ENCODE data around the gene UGT1A4.

The UGT1A4 gene

DNA sequence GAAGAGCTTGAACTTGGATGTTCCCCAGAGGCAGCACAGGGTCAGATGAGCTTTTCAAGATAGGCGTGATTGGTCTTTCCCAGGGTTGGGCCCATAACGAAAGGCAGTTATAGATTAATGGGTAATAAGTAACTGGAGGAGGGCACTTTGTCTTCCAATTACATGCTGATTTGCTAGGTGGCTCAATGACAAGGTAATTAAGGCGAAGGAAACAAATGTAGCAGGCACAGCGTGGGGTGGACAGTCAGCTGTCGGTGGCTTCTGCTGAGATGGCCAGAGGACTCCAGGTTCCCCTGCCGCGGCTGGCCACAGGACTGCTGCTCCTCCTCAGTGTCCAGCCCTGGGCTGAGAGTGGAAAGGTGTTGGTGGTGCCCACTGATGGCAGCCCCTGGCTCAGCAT, at the start of gene UGT1A4:
UGT1A4 (plus strand) TSS at position 185 of the 400 bp plus-strand sequence; CDS start at position 270, 85 bp downstream.
- in situ Hi-C loops (cut with MboI; ENCODE audit: low sequenced_read_pairs), result no loop called here

DNA sequence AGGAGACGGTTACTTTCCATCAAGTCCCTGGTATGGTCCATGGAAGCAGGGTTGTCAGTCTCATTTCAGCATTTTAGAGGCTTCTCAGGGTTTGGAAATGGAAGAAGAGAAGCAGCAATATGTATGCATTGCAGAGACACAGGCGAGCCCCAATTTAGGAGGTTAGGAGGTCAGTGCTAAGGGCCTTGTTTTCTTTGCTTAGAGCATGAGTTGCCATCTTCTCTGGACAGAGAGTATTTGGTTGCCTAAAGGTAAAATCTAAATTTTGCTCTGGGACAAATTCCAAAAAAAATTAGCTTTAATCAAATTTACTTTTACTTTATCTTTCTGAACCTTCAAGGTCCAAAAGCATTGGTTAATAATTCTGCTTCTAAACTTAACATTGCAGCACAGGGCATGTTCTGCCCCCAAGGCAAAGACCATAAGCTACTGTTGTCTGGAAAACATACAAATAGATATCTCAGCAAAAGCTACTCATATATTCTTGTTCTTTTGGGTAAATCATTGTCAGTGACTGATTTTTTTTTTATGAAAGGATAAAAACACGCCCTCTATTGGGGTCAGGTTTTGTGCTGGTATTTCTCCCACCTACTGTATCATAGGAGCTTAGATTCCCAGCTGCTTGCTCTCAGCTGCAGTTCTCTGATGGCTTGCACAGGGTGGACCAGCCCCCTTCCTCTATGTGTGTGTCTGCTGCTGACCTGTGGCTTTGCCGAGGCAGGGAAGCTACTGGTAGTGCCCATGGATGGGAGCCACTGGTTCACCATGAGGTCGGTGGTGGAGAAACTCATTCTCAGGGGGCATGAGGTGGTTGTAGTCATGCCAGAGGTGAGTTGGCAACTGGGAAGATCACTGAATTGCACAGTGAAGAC, 47.0 kb upstream of the UGT1A4 start, which contains the start of gene UGT1A9:
UGT1A9 (plus strand) TSS at position 609 of the 872 bp plus-strand sequence; CDS start at position 646, 37 bp downstream.
- in situ Hi-C loops (cut with MboI; ENCODE audit: low sequenced_read_pairs), result no loop called here

DNA sequence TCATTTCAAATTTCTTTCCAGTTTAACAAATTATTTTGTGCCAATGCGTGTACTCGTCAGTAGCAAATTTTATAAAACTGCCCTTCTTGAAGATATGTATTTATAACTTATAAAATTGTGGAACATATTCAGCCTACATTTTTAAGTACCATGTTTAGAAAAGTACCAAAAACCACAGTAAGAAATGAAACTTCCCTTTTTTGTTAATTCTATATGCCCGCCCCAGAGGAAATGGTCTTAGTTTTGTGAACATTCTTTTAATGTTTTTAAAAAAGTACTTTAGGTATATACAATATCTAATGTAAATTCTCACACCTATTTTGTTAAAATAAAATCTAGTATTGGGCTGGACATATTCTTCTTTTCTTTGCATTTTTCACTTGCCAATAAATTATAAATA, 45.6 kb upstream of the UGT1A4 start:
- in situ Hi-C loops (cut with MboI; ENCODE audit: low sequenced_read_pairs), result no loop called here

DNA sequence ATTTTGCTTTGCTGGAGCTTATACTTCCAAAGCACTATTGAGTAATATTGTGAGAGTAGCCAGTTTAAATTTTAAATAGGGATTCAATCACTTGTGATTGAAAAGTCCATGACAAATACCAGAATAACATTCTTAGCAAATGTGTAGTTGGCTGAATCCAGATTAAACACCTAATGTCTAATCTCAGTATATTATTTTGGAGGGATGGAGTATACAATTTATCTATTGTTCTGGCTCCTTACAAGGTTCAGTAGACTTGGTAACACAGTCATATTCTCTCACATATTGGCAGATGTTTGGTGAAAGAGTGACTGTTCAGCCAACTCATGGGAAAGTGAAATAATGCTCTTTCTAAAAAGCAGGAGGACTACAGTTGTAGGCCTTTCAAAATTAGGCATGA, 44.6 kb upstream of the UGT1A4 start:
- in situ Hi-C loops (cut with MboI; ENCODE audit: low sequenced_read_pairs), result no loop called here

DNA sequence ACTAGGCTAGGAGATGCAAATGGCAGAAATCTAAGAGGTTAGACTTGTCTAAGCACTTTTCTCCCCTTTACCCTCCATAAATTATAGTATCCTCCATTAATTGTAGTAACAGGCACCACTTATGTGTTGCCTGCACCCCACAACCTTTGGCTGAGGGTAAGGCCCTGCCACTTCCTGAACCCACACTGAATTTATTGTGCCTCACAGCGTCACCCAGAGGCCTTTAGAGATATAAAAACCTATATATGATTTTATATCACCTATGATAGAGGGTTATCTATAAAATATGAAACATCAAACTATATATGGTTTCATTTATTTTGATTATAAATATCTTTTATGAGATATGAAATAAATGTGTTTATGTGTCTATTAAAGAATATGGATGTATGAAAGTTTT, 44.2 kb upstream of the UGT1A4 start:
- in situ Hi-C loops (cut with MboI; ENCODE audit: low sequenced_read_pairs), result no loop called here

DNA sequence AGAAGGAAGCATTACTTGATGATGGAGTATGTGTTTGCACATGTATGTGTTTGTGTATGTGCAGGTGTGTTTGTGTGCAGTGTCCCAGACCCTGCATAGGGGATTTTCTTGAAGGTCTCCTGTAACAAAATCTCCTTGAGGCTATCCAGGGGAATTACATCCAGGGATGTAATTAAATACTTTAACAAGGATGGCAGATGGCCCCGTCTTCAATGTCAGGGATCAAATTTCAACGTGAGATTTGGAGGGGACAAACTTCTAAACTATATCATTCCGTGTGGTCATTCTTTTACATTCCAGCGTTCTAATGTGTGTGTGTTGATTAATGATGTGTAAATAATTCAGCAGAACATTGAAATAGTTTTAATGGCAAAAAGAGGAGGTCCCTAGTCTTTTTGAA, 43.5 kb upstream of the UGT1A4 start:
- in situ Hi-C loops (cut with MboI; ENCODE audit: low sequenced_read_pairs), result no loop called here

DNA sequence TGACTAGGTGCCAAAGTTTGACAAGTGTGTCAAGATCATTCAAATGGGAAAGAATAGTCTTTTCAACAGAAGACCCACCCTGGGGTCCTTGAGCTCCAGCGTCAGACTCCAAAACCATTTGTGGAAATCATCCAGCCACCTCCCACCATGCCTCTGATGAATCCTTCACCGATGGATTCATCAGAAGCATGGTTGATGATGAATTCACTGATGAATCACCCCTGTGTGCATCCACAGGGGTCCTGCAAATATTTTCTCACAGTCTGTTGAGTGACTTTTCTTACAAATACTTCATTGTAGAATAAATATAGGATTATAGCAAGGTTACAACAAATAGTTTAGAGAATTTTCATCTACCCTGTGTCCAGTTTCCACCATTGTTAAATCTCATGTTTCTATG, 42.5 kb upstream of the UGT1A4 start:
- in situ Hi-C loops (cut with MboI; ENCODE audit: low sequenced_read_pairs), result no loop called here

DNA sequence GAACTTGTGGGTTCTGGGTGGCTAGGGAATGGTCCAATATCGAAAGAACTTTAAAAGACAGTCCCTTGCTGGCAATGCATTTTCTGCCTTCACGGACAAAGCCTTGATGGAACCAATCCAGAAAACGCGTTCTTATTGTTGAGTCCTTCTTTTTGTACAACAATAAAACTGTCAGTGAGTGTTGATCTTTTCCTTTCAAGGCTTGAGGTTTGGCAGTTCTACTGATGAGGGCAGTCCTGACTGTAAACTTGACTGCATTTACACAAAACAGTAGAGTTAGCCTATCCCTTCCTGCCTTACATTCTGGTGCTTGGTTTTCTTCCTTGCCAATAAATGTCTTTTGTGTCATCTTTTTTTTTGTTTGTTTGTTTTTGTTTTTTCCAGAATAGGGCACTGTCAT, 39.3 kb upstream of the UGT1A4 start:
- in situ Hi-C loops (cut with MboI; ENCODE audit: low sequenced_read_pairs), result no loop called here

DNA sequence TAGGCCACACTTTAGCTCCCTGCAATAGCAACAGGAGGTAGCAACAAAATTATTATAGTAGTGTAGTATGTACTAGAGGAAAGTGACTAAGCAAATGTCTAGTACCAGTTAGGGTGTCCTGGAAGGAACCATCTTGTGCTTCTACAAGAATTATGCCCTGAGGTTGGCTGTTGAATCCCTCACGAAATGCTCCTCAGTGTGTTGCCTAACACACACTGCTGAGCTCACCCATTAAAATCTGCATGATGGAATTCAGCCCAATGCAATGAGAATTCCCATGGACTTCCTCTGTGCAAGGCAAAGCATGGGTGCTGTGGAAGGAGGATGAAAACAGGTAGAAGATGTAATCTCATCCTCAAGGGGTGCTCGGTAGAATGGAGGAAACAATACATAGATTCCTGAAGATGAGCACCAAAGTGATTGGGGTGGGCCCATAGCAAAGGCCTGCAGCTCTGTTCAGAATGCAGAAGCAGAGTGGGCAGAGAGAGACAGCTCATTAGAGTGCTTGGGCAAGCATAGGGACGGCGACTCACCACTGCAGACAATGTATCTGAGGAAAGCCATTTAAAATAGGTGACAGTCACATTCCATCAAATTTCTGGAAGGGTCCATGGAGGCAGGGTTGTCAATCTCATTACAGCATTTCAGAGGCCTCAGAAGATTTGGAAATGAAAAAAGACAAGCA, 38.0 kb upstream of the UGT1A4 start:
- in situ Hi-C loops (cut with MboI; ENCODE audit: low sequenced_read_pairs), result no loop called here

DNA sequence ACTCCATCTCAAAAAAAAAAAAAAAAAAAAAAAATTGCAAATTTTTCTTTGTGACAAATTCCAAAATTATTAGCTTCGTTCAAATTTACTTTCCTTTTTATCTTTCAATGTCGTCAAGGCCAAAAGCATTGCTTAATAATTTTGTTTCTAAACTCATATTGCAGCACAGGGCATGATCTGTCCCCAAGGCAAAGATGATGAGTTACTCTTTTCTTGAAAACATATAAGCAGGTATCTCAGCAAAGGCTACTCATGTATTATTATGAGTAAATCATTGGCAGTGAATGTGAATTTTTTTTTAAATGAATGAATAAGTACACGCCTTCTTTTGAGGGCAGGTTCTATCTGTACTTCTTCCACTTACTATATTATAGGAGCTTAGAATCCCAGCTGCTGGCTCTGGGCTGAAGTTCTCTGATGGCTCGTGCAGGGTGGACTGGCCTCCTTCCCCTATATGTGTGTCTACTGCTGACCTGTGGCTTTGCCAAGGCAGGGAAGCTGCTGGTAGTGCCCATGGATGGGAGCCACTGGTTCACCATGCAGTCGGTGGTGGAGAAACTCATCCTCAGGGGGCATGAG, 36.9 kb upstream of the UGT1A4 start, which contains the start of gene UGT1A7:
UGT1A7 (plus strand) TSS at position 381 of the 579 bp plus-strand sequence; CDS start at position 418, 37 bp downstream.
- in situ Hi-C loops (cut with MboI; ENCODE audit: low sequenced_read_pairs), result no loop called here

DNA sequence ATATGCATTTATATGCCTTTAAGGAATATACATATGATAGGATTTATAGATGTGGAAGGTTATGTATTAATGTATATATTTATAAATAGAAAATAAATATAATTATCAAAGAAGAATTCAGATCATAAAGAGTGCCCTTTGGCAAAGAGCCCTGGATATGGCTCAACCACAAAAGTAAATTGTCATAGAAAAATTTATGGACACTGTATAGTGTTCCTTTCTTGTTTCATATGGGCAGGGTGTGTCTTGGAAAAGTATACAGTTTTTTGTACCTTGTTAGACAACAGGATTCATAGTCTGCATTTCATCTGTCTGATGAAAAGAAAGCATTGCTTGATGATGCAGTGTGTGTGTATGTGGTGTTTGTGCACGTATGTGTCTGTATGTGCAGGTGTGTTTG, 33.9 kb upstream of the UGT1A4 start:
- in situ Hi-C loops (cut with MboI; ENCODE audit: low sequenced_read_pairs), result no loop called here

DNA sequence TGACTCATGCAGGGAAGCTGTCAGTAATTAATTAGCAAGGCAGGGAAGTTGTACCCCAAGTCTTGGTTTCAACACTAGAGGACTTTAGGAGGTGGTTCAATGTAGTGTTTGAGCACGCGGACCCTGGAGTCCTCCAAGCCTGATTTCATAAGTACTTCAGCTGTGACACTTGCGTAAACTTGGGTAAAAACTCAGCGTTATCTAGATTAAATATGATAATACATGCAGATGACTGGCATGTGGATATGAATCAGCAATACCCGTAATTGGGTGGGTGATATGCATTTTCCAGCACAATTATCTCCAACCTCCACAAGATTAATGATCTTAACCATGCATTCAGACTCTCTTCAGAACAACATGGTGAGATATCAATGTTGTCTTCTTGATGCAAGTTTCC, 31.6 kb upstream of the UGT1A4 start:
- in situ Hi-C loops (cut with MboI; ENCODE audit: low sequenced_read_pairs), result no loop called here

DNA sequence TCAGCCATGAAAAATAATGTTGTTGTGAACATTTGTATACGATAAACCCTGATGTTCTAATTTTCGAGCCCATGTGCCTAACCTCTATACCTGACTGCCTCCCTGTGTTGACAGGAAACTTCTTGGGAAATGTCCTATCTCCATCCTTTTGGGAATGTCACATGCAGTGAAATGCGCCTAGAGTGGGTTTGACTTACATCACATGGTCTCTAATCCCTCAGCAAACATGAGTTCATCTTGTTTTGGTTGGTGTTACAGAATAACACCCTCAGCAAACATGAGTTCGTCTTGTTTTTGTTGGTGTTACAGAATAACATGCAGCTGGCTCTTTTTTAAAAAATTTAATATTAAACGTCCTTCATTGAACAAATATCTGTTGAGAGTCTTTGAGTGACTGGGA, 30.2 kb upstream of the UGT1A4 start:
- in situ Hi-C loops (cut with MboI; ENCODE audit: low sequenced_read_pairs), result no loop called here

DNA sequence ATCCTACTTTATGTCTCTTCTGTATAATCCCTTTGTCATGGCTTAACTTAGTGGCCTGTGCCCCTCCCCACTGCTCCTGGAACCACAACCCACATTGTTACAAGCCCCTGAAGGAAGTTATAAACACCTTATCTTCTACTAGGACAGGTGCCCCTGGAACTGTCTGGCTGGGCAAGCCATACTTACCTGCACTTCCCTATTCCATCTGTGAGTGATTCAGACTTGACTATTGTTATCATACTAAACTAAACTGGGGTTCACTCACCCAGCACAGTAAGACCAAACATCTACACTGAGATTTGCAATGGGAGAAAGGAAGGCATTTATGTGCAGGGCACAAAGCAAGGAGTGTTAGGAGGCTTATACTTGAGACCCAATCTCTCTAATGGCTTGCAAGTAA, 29.5 kb upstream of the UGT1A4 start:
- in situ Hi-C loops (cut with MboI; ENCODE audit: low sequenced_read_pairs), result no loop called here

DNA sequence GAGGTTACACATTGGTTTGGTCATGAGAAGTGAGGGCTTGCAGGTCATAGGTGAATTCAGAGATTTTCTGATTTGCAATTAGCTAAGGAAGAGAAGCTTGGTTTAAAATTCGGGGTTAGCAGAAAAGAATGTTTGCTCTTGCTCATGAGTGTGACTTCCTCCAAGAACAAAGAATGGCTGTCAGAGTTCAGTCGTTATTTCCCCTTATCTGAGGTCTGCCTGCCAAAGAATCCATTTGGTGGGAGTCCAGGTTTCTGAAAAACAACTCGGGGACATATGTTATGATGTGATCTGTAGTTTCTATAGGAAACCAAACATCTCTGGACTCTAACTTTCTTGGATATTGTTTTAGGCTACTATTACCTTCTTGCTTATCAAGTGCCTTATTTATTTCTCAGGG, 29.0 kb upstream of the UGT1A4 start:
- in situ Hi-C loops (cut with MboI; ENCODE audit: low sequenced_read_pairs), result no loop called here

DNA sequence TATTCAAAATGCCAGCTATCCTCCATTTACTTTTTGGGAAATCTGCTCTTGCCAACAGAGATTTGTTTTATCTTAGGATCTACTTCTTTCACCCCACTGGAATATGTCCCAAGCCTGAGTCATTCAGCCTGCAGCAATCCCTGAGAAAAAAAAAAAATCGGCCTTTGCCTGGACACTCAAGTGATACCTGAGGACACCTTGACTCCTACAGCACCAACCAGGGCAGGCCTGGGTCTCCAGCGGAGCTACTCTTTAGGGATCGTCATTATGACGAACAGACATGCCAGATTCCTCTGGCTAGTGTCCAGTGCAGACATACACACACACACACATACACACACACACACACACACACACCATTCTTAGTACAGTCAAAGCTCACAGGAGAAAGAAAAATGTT, 28.1 kb upstream of the UGT1A4 start:
- in situ Hi-C loops (cut with MboI; ENCODE audit: low sequenced_read_pairs), result no loop called here

DNA sequence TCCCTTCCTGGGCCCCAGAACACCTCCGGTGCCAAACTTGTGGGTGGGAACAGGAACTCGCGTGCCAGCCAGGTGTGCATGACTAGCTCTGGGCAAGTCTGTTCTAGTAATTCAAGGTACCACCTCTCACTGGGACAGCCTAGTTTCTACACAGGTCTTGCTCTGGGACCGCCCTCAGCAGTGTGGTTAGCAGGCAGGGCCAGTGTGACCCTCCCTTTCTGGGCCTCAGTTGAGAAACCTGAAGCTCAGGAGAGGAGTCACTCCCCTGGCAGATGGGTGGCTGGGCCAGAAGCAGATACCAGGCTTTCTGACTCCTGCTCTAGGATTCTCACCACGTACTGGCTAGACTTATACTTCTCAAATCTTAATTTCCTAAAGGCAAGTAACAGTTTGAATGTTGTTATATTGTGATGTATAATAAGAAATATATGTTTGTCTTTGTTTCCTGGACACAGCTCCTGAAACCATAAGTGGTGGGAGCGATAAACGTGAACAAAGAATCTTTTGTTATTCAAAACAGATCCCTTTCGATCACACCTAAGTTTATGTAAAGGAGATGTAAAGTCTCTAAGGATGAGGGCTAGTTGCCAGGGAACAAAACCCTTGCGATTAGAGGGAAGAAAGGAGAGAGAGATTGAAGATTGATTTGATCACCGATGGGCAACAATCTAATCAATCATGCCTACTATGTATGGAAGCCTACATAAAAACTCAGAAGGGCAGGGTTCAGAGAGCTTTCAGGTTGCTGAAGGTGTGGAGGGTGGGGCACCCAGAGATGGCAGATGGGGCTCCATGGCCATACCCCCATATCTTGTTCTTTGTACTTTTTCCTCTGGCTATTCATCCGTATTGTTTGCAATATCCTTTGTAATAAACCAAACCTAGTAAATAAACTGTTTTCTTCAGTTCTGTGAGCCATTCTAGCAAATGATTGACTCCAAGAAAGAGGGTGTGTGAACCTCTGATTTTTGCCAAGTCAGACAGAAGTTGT, 26.8 kb upstream of the UGT1A4 start:
- in situ Hi-C loops (cut with MboI; ENCODE audit: low sequenced_read_pairs), result no loop called here

DNA sequence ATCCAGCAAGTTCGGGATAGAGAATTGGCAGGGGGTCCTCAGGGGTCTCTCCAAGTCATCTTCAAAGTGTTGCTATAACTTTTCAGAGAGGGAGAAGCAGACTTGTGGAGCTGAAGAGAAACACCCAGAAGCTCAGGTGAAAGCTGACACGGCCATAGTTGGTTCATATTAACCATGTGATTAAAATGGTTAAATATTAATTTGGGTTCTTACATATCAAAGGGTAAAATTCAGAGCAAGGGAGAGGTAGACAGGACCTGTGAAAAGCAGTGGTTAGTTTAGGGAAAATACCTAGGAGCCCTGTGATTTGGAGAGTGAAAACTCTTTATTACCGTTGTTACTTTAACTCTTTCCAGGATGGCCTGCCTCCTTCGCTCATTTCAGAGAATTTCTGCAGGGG, 25.9 kb upstream of the UGT1A4 start, which contains the start of gene UGT1A6:
UGT1A6 (plus strand) TSS at position 243 of the 400 bp plus-strand sequence; CDS start at position 358, 115 bp downstream.
- in situ Hi-C loops (cut with MboI; ENCODE audit: low sequenced_read_pairs), result no loop called here

DNA sequence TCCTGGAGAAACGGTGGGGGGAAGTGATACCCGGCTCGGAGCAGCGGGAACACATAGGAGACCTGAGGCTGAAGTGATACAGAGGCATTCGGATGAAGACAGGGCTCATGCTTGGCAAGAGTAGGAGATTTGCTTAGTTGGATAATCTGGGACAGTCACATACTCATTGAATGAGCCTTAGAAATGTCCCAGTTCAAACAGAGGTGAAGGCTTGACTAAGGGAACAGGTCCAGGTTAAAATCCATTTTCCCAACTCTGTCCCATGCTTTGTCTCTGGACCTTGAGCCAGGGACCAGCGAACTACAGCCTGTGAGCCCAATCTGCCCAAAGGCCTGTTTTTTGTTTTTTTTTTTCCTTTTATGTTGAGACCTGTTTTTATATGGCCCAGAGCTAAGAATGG, 24.6 kb upstream of the UGT1A4 start:
- in situ Hi-C loops (cut with MboI; ENCODE audit: low sequenced_read_pairs), result no loop called here

DNA sequence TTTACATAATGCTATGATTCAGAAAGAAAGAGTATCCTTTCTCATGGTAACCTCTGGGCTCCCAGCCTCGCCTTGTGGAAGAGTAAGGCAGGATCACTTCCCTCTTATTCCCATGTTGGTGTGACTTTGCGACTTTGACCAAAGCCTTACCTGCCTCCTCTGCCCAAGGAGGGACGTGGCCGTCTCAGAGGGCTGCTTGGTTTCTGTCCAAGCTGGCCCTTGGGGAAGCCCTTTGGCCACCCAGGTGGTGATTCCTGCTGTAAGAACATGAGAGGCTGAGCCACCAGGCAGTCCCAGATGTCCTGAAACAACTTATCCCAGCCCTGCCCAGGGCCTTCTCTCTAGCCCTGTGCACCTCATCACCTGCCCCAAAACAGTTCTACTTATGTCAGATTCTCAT, 19.8 kb upstream of the UGT1A4 start:
- in situ Hi-C loops (cut with MboI; ENCODE audit: low sequenced_read_pairs), result no loop called here
